Smooth muscle cell (in vitro differentiated cells): ENCODE measurements around the gene SSBP3. TPM values are rescaled to one million over a fixed set of nuclear protein-coding genes. Genes with fewer than 3 reads are reported as not detected.

ENCODE experiments used
- DNase-seq: peaks from one replicate; lab custom pipeline; 2025; ENCODE audit not compliant: unreplicated experiment; lab: John Stamatoyannopoulos, UW
- H2AFZ ChIP-seq: fragments of 200-600 bp; sonication (generic); 2 replicates; pipeline ENCODE4 v1.6.0; 2016; ENCODE audit warnings: antibody characterized with exemption, low read depth, mild to moderate bottlenecking
- H3F3A ChIP-seq: fragments of 200-600 bp; sonication (generic); 2 replicates; pipeline ENCODE4 v1.6.0; 2017; ENCODE audit warnings: antibody characterized with exemption, low read depth
- H3K27ac ChIP-seq: fragments of 200-600 bp; sonication (generic); 2 replicates; pipeline ENCODE4 v1.5.1; 2016; ENCODE audit warnings: low read depth, mild to moderate bottlenecking
- H3K27me3 ChIP-seq: fragments of 200-600 bp; sonication (generic); 2 replicates; pipeline ENCODE4 v1.6.1; 2016; ENCODE audit warnings: low read depth, mild to moderate bottlenecking
- H3K36me3 ChIP-seq: fragments of 200-600 bp; sonication (generic); 2 replicates; pipeline ENCODE4 v1.5.1; 2016; ENCODE audit warnings: low read depth
- H3K4me1 ChIP-seq: fragments of 200-600 bp; sonication (generic); 2 replicates; pipeline ENCODE4 v1.5.1; 2016; ENCODE audit warnings: low read depth
- H3K4me2 ChIP-seq: fragments of 200-600 bp; sonication (generic); 2 replicates; pipeline ENCODE4 v1.6.0; 2016; ENCODE audit warnings: mild to moderate bottlenecking
- H3K4me3 ChIP-seq: fragments of 200-600 bp; sonication (generic); 2 replicates; pipeline ENCODE4 v1.5.1; 2016; ENCODE audit warnings: mild to moderate bottlenecking
- H3K79me2 ChIP-seq: fragments of 200-600 bp; sonication (generic); 2 replicates; pipeline ENCODE4 v1.6.0; 2016; ENCODE audit warnings: low read depth, mild to moderate bottlenecking
- H3K9ac ChIP-seq: fragments of 200-600 bp; sonication (generic); 2 replicates; pipeline ENCODE4 v1.6.0; 2016; ENCODE audit warnings: low read depth
- H3K9me3 ChIP-seq: fragments of 200-600 bp; sonication (generic); replicated peaks from 2 replicates; pipeline ENCODE4 v1.5.1; 2016; ENCODE audit warnings: low read depth
- H4K20me1 ChIP-seq: fragments of 200-600 bp; sonication (generic); 2 replicates; pipeline ENCODE4 v1.6.0; 2016; ENCODE audit warnings: low read depth
- CTCF ChIP-seq: fragments of 200-600 bp; sonication (generic); IDR thresholded peaks from 2 replicates; pipeline ENCODE4 v1.5.1; 2017; ENCODE audit warnings: borderline replicate concordance, mild to moderate bottlenecking, antibody characterized with exemption; ENCODE audit not compliant: insufficient read depth, poor library complexity, severe bottlenecking
- WGBS: methylation state at CpG from one replicate; pipeline ENCODE4 v1.1.7; 2016; ENCODE audit warnings: low lambda C conversion rate; 5-methylcytosine and 5-hydroxymethylcytosine counted together
- polyA plus RNA-seq: library from polyadenylated mRNA; unstranded; fragments of >200 nt; fragmentation: Nextera tagmentation; extraction: Ambion mirVana; gene quantifications from 2 replicates; pipeline ENCODE4 v1.2.1, GENCODE V29; 2016
- total RNA-seq: library from RNA; depleted of rRNA; stranded (reverse); fragments of >200 nt; gene quantifications from 2 replicates; pipeline ENCODE4 v1.2.3, GENCODE V29; 2014

Gene SSBP3
- total and polyA plus RNA-seq, 2 experiments from 2014 or later = 26.5 to 30.1 TPM

- DNase-seq = no peak
- Histone ChIP-seq H3K27ac (peak overlapping the region; percentile 57), H3K27me3 (no peaks in the 10 kb centered on the region), H3F3A (no peaks in the 10 kb centered on the region), H3K9me3 (no peaks in the 10 kb centered on the region), H3K4me2 (peak overlapping the region; percentile 39), H3K79me2 (peaks cover 36% of the 10 kb centered on the region), H3K36me3 (no peaks in the 10 kb centered on the region), H4K20me1 (peaks cover 74% of the 10 kb centered on the region), H3K9ac (no peak overlapping the region), H3K4me1 (peaks cover 23% of the 10 kb centered on the region), H2AFZ (no peak overlapping the region), H3K4me3 (no peak overlapping the region)
- WGBS = 85% methylated on average over 5 of the region's 5 CpGs
- no peak for TF ChIP-seq CTCF
These were observed 132.4 kb downstream of the SSBP3 start for GRCh38 chr1:54273795-54274163.

GRCh38 chr1:54273092-54273794, 133.0 kb downstream of the SSBP3 start:
- H3K9ac ChIP-seq = no peak overlapping the region
- H3K4me3 ChIP-seq = no peak overlapping the region
- H3K79me2 ChIP-seq = peaks cover 30% of the 10 kb centered on the region
- no peaks in the 10 kb centered on the region for H3K27me3 ChIP-seq
- H3K36me3 ChIP-seq = no peaks in the 10 kb centered on the region
- H3F3A ChIP-seq = no peaks in the 10 kb centered on the region
- no peak for DNase-seq
- H3K4me2 ChIP-seq = peak overlapping the region; percentile 39
- WGBS = 57% methylated on average over 22 of the region's 22 CpGs
- H3K9me3 ChIP-seq = no peaks in the 10 kb centered on the region
- H4K20me1 ChIP-seq = peaks cover 79% of the 10 kb centered on the region
- TF ChIP-seq CTCF = peak; percentile 26
- H2AFZ ChIP-seq = no peak overlapping the region
- H3K27ac ChIP-seq = peak overlapping the region; percentile 57
- H3K4me1 ChIP-seq = peaks cover 23% of the 10 kb centered on the region

- Histone ChIP-seq H3K4me2 (peak overlapping the region; percentile 39), H3K4me3 (no peak overlapping the region), H3K27ac (peak overlapping the region; percentile 19), H3K79me2 (peaks cover 28% of the 10 kb centered on the region), H3F3A (no peaks in the 10 kb centered on the region), H3K9me3 (no peaks in the 10 kb centered on the region), H3K27me3 (no peaks in the 10 kb centered on the region), H3K36me3 (no peaks in the 10 kb centered on the region), H3K9ac (no peak overlapping the region), H2AFZ (no peak overlapping the region), H3K4me1 (peaks cover 23% of the 10 kb centered on the region), H4K20me1 (peaks cover 85% of the 10 kb centered on the region)
- no peak for DNase-seq
- no peak for TF ChIP-seq CTCF
- 68% methylated on average over 4 of the region's 4 CpGs for WGBS
These were observed 133.5 kb downstream of the SSBP3 start for GRCh38 chr1:54272772-54273091.

DNA sequence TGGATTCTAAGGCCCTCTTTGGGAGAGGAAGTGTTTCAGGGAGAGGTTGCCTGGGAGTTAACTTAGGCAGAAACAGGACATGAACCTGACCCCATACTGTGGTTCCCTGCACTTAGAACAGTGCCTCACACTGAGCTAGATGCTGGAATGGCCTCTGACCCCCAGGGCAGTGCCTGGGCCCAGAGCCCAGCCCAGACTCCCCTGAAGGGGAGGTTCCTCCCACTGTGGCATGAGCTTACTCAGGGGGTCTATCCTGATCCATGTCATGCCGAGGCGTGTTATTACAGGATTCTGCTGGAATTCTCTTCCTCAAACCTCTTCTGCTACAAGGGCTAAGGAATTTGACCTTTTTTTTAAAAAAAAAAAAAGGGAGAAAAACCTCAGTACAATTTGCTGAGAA, 134.1 kb downstream of the SSBP3 start:
- peaks cover 90% of the 10 kb centered on the region for H4K20me1 ChIP-seq
- no peaks in the 10 kb centered on the region for H3K36me3 ChIP-seq
- 77% methylated on average over 2 of the region's 2 CpGs for WGBS
- H3K4me3 ChIP-seq = no peak overlapping the region
- peaks cover 23% of the 10 kb centered on the region for H3K4me1 ChIP-seq
- H3K9me3 ChIP-seq = no peaks in the 10 kb centered on the region
- no peak for TF ChIP-seq CTCF
- no peak overlapping the region for H2AFZ ChIP-seq
- no peaks in the 10 kb centered on the region for H3K27me3 ChIP-seq
- no peak overlapping the region for H3K4me2 ChIP-seq
- H3K9ac ChIP-seq = no peak overlapping the region
- peaks cover 28% of the 10 kb centered on the region for H3K79me2 ChIP-seq
- DNase-seq = no peak
- H3K27ac ChIP-seq = no peak overlapping the region
- H3F3A ChIP-seq = no peaks in the 10 kb centered on the region
